K562 (cell line): ENCODE data around the gene TBCC. TPM values are rescaled to one million over a fixed set of nuclear protein-coding genes. Genes with fewer than 3 reads are reported as not detected.

Experiments
- AFF4 ChIP-seq: sonication (generic); formaldehyde crosslinking; IDR thresholded peaks from 2 replicates; pipeline ENCODE4 v1.8.0; 2023; ENCODE audit warnings: mild to moderate bottlenecking, missing genetic modification reagents
- ARID1B ChIP-seq: fragments of 450-650 bp; IDR thresholded peaks from 2 replicates; pipeline ENCODE4 v1.6.1; 2016; ENCODE audit warnings: antibody characterized with exemption, mild to moderate bottlenecking, inconsistent platforms
- ATF7 ChIP-seq: fragments of 450-650 bp; IDR thresholded peaks from 2 replicates; pipeline ENCODE4 v1.7.1; 2014; ENCODE audit warnings: mild to moderate bottlenecking, moderate library complexity
- CBX1 ChIP-seq: sonication (generic); IDR thresholded peaks from 2 replicates; pipeline ENCODE4 v1.6.1; 2016; ENCODE audit warnings: antibody characterized with exemption, low read depth, mild to moderate bottlenecking
- CBX3 ChIP-seq, 2 experiments: IDR thresholded peaks; 1 replicate in 1 of 2; 2 replicates in 1 of 2; pipeline ENCODE4 v1.6.1; 2012; ENCODE audit warnings: inconsistent platforms in 2 of 2, low read length in 2 of 2, borderline replicate concordance in 1 of 2, control low read depth in 1 of 2
- E2F5 ChIP-seq: sonication (generic); formaldehyde crosslinking; IDR thresholded peaks from 2 replicates; pipeline ENCODE4 v1.8.0; 2022; ENCODE audit warnings: mild to moderate bottlenecking, missing genetic modification reagents
- HNRNPLL ChIP-seq: fragments of 200-400 bp; formaldehyde crosslinking; IDR thresholded peaks from 2 replicates; pipeline ENCODE4 v1.6.1; 2017; ENCODE audit warnings: low read length, low read depth, mild to moderate bottlenecking; ENCODE audit not compliant: poor library complexity, severe bottlenecking
- PTTG1 ChIP-seq: fragments of 450-650 bp; IDR thresholded peaks from 2 replicates; pipeline ENCODE4 v1.6.1; 2016; ENCODE audit warnings: low read depth, mild to moderate bottlenecking, missing genetic modification characterization, missing compliant biosample characterization
- SMARCE1 ChIP-seq: fragments of 450-650 bp; IDR thresholded peaks from 2 replicates; pipeline ENCODE4 v1.7.1; 2016; ENCODE audit warnings: mild to moderate bottlenecking
- SRF ChIP-seq, 2 experiments: fragments of 250-450, 450-650 bp in 1 of 2; sonication (Bioruptor Pico) in 1 of 2; sonication (generic) in 1 of 2; formaldehyde crosslinking; IDR thresholded peaks; 2 replicates each; pipeline versions ENCODE4 v1.5.0 to v1.5.1; 2020 to 2022; ENCODE audit warnings: mild to moderate bottlenecking in 1 of 2, missing genetic modification reagents in 1 of 2
- SRSF3 ChIP-seq: fragments of 200-400 bp; formaldehyde crosslinking; IDR thresholded peaks from 2 replicates; pipeline ENCODE4 v1.6.1; 2016; ENCODE audit warnings: mild to moderate bottlenecking, low read length, moderate library complexity; ENCODE audit not compliant: insufficient read depth
- TAF1 ChIP-seq: IDR thresholded peaks from 2 replicates; pipeline ENCODE4 v1.6.1; 2011; ENCODE audit warnings: mild to moderate bottlenecking, low read length, moderate library complexity; ENCODE audit not compliant: insufficient read depth, control insufficient read depth, severe bottlenecking; ENCODE audit errors: extremely low read depth
- TAF7 ChIP-seq: fragments of 450-650 bp; IDR thresholded peaks from 2 replicates; pipeline ENCODE4 v1.6.1; 2016; ENCODE audit warnings: missing genetic modification characterization, missing compliant biosample characterization
- ZNF124 ChIP-seq: sonication (generic); formaldehyde crosslinking; IDR thresholded peaks from 2 replicates; pipeline ENCODE4 v1.8.1; 2022; ENCODE audit warnings: missing genetic modification reagents
- ZNF263 ChIP-seq: sonication (generic); formaldehyde crosslinking; IDR thresholded peaks from 2 replicates; pipeline ENCODE4 v1.8.0; 2022; ENCODE audit warnings: mild to moderate bottlenecking, missing genetic modification reagents, borderline replicate concordance
- polyA plus RNA-seq, 8 experiments: library from polyadenylated mRNA; depleted of rRNA in 4 of 8; stranded (reverse) in 5 of 8; unstranded in 3 of 8; fragments of >200 nt; fragmentation: Nextera tagmentation in 2 of 8; fragmentation: Illumina TruSeq in 1 of 8; extraction: Ambion mirVana in 2 of 8; extraction: Trizol in 1 of 8; gene quantifications; 2 replicates each; pipeline versions ENCODE4 v1.2.1 to v1.2.3, GENCODE V29; 2011 to 2014; ENCODE audit warnings: inconsistent platforms in 1 of 8, missing spikeins in 1 of 8
- total RNA-seq, 7 experiments: library from RNA; depleted of rRNA in 6 of 7; stranded (reverse); fragments of >200 nt in 6 of 7; fragmentation: Illumina TruSeq in 2 of 7; extraction: Trizol in 2 of 7; gene quantifications; 2 replicates each; pipeline versions ENCODE4 v1.2.1 to v1.2.3, GENCODE V29; 2011 to 2021; ENCODE audit warnings: low replicate concordance in 1 of 7
- TF ChIP-seq, protein P1 (sequence below): fragments of 450-650 bp; IDR thresholded peaks from 2 replicates; pipeline ENCODE4 v1.6.1; 2017; ENCODE audit warnings: antibody characterized with exemption, mild to moderate bottlenecking
- TF ChIP-seq, protein P2 (sequence below): fragments of 450-650 bp; IDR thresholded peaks from 2 replicates; pipeline ENCODE4 v1.6.1; 2016

The TBCC gene
- total and polyA plus RNA-seq, 9 of the 15 experiments (the other 6 are each of a cell fraction or from before 2014, with no cell fraction given) = 2.8 to 34.1 (median 23.3) TPM

GRCh38 chr6:42783177-42783875 is 37.4 kb upstream of the TBCC start (continued):
- TF ChIP-seq, protein P1, sequence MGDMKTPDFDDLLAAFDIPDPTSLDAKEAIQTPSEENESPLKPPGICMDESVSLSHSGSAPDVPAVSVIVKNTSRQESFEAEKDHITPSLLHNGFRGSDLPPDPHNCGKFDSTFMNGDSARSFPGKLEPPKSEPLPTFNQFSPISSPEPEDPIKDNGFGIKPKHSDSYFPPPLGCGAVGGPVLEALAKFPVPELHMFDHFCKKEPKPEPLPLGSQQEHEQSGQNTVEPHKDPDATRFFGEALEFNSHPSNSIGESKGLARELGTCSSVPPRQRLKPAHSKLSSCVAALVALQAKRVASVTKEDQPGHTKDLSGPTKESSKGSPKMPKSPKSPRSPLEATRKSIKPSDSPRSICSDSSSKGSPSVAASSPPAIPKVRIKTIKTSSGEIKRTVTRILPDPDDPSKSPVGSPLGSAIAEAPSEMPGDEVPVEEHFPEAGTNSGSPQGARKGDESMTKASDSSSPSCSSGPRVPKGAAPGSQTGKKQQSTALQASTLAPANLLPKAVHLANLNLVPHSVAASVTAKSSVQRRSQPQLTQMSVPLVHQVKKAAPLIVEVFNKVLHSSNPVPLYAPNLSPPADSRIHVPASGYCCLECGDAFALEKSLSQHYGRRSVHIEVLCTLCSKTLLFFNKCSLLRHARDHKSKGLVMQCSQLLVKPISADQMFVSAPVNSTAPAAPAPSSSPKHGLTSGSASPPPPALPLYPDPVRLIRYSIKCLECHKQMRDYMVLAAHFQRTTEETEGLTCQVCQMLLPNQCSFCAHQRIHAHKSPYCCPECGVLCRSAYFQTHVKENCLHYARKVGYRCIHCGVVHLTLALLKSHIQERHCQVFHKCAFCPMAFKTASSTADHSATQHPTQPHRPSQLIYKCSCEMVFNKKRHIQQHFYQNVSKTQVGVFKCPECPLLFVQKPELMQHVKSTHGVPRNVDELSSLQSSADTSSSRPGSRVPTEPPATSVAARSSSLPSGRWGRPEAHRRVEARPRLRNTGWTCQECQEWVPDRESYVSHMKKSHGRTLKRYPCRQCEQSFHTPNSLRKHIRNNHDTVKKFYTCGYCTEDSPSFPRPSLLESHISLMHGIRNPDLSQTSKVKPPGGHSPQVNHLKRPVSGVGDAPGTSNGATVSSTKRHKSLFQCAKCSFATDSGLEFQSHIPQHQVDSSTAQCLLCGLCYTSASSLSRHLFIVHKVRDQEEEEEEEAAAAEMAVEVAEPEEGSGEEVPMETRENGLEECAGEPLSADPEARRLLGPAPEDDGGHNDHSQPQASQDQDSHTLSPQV = peak; percentile 85
- TF ChIP-seq AFF4 (CRISPR knock-in tag) (peak; percentile 91), CBX1 (peak; percentile 55; the same call in 1 of the 2 replicates), SRSF3 (peak; percentile 23; the same call in 1 of the 2 replicates), ATF7 (peak; percentile 60), ARID1B (peak; percentile 36; the same call in 1 of the 2 replicates), TAF7 (tag) (peak; percentile 89), HNRNPLL (peak; percentile 40), ZNF124 (CRISPR knock-in tag) (no peak), ZNF263 (CRISPR knock-in tag) (peak; percentile 69; the same call in 1 of the 2 replicates), PTTG1 (tag) (no peak), CBX3 (IDR thresholded peaks at IDR 0.05; ENCODE audit: borderline replicate concordance in 1 of 2, low read length in 2 of 2) (peak in 1 of 2 experiments; percentile 36; a peak in 2 of 3 replicates), TAF1 (peak; percentile 82), E2F5 (CRISPR knock-in tag) (no peak; the same call in 1 of the 2 replicates), SRF (CRISPR knock-in tag; IDR thresholded peaks at IDR 0.05) (0 out of 4 replicates have a peak, but pooled peaks have one; percentile 13 to 50), SMARCE1 (0 out of 2 replicates have a peak, but pooled peaks have one; percentile 49)
- TF ChIP-seq, protein P2, sequence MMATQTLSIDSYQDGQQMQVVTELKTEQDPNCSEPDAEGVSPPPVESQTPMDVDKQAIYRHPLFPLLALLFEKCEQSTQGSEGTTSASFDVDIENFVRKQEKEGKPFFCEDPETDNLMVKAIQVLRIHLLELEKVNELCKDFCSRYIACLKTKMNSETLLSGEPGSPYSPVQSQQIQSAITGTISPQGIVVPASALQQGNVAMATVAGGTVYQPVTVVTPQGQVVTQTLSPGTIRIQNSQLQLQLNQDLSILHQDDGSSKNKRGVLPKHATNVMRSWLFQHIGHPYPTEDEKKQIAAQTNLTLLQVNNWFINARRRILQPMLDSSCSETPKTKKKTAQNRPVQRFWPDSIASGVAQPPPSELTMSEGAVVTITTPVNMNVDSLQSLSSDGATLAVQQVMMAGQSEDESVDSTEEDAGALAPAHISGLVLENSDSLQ = no peak
